Bronchial epithelial cell (primary cell): ENCODE data around the gene COL23A1. TPM values are rescaled to one million over a fixed set of nuclear protein-coding genes. Genes with fewer than 3 reads are reported as not detected.
A peak's percentile ranks its signal among the peaks of the same experiment; 100 is the strongest.

ENCODE experiments used
- DNase-seq: peaks from one replicate; pipeline ENCODE4 v3.0.0-alpha.2; 2010; ENCODE audit warnings: low read depth
- FAIRE-seq: peaks from 2 replicates; lab custom pipeline; 2011; peaks lifted over from hg19 to GRCh38; lab: Jason Lieb, UNC
- H3K27me3 ChIP-seq: 2 replicates; pipeline ENCODE4 v1.5.1; 2011; ENCODE audit warnings: low read length; ENCODE audit not compliant: control insufficient read depth, insufficient read depth
- H3K36me3 ChIP-seq: 2 replicates; pipeline ENCODE4 v1.5.1; 2011; ENCODE audit warnings: low read length; ENCODE audit not compliant: control insufficient read depth, insufficient read depth
- H3K4me3 ChIP-seq: 2 replicates; pipeline ENCODE4 v1.5.1; 2011; ENCODE audit warnings: mild to moderate bottlenecking, low read depth, low read length, control low read depth
- total RNA-seq: library from RNA; depleted of rRNA; stranded (reverse); fragments of >200 nt; gene quantifications from 2 replicates; pipeline ENCODE4 v1.2.1, GENCODE V29; 2014
- TF ChIP-seq, protein P1 (sequence below): IDR thresholded peaks from 2 replicates; pipeline ENCODE4 v1.5.1; 2011; ENCODE audit warnings: mild to moderate bottlenecking, moderate library complexity, low read length, control low read depth, inconsistent platforms; ENCODE audit not compliant: insufficient read depth, severe bottlenecking

Gene COL23A1
- total RNA-seq, 1 donor from 2014 or later = 0.26 TPM

DNA sequence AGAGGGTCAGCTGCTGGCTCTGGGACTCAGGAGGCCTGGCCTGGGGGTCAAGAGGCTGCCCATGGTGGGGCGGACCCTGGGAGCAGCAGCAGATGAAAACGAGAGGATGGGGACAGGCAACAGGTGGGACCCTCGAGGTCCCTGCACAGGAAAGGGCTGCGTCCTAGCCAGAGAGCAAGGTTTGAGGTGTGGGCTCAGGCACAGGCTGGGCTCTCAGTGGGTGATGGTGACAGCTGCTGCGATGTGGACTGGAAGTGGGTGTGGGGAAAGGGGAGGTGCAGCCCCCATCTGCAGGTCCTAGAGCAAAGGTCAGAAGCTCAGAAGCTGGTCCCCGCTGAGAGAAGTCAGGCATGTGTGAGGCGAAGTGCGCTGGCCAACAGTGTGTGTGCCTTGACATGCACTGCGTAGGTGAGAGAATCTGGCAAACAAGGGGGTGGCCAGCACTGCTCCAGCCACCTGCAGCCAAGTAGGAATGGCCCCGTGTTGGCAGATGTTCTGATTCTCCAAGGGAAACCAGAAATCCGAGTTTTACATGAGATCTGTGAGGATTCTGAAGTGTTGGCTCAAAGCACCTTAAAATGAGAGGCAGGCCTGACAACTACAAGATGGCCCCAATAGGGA lies 85.7 kb downstream of the COL23A1 start:
- DNase-seq (no peak), FAIRE-seq (peak; percentile 72)
- no peak overlapping the region for H3K4me3 ChIP-seq
- H3K36me3 ChIP-seq = no peaks in the 10 kb centered on the region
- TF ChIP-seq, protein P1, sequence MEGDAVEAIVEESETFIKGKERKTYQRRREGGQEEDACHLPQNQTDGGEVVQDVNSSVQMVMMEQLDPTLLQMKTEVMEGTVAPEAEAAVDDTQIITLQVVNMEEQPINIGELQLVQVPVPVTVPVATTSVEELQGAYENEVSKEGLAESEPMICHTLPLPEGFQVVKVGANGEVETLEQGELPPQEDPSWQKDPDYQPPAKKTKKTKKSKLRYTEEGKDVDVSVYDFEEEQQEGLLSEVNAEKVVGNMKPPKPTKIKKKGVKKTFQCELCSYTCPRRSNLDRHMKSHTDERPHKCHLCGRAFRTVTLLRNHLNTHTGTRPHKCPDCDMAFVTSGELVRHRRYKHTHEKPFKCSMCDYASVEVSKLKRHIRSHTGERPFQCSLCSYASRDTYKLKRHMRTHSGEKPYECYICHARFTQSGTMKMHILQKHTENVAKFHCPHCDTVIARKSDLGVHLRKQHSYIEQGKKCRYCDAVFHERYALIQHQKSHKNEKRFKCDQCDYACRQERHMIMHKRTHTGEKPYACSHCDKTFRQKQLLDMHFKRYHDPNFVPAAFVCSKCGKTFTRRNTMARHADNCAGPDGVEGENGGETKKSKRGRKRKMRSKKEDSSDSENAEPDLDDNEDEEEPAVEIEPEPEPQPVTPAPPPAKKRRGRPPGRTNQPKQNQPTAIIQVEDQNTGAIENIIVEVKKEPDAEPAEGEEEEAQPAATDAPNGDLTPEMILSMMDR = no peak
- no peaks in the 10 kb centered on the region for H3K27me3 ChIP-seq

DNA sequence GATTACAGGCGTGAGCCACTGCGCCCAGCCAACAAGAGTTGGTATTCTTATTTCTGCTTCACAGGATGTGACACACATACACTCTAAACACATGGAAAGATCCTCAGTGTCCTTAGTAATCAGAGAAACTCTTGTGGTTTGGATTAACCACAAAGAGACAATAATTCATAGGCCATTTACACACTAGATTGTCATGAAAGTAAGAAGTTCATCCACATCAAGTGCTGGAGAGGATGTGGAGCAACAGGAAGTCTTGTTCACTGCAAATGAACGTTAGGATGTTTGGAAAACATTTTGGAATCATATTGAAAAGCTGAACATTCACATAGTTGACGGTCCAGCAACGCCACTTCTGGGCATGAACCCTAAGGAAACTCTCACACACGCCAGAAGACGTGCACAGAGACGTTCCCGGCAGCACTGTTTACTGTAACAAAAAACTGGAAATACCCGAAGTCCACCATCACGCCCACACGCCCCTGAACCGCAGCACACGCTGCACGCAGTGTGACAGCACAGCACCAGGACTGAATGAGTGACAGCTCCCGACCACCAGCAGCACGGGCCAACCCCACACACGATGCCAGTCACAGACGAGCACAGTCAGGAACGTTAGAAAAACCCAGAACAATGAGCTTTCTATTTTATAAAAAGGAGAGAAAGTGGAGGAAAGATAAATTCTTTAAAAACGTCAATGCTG lies 87.6 kb downstream of the COL23A1 start:
- Histone ChIP-seq H3K36me3 (no peaks in the 10 kb centered on the region), H3K27me3 (no peaks in the 10 kb centered on the region), H3K4me3 (no peak overlapping the region)
- DNase-seq (peak; percentile 1), FAIRE-seq (no peak)
- TF ChIP-seq, protein P1 = no peak

DNA sequence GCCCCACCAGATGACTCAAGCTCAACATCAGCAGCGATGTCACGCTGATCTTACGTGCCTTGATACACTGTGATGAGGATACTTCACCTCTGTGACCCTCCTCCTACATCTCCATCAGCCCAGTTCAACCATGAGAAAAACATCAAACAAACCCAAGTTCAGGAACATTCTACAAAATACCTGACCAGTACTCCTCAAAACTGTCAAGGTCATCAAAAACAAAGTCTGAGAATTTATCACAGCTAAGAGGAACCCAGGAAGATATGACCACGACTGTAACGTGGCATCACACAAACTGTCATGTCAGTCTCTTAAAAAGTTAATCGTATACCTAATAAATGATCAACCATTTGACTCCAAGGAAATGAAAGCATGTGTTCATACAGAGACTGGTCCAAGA lies 90.8 kb downstream of the COL23A1 start:
- no peaks in the 10 kb centered on the region for H3K27me3 ChIP-seq
- H3K4me3 ChIP-seq = no peak overlapping the region
- H3K36me3 ChIP-seq = no peaks in the 10 kb centered on the region
- TF ChIP-seq, protein P1 = no peak
- FAIRE-seq (no peak), DNase-seq (no peak)

DNA sequence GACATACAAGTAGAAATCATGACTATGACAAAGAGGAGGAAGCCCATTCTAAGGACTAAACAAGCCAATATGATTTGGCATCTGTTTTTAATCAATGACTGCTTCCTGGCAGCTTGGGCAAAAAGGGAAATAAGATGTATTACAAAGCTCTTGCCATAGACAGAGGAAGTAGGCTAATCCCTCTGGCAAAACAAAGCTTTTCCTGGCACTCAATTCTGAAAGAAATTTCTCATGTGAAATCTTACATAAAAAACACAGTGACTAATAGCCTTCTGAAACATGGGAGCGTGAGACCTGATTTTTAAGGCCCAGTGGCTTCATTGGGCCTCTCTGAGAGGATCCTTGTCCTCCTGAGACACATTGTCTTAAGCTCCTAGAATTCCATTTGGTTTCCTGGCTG lies 93.6 kb downstream of the COL23A1 start:
- Histone ChIP-seq H3K4me3 (no peak overlapping the region), H3K36me3 (no peaks in the 10 kb centered on the region), H3K27me3 (no peaks in the 10 kb centered on the region)
- DNase-seq (no peak), FAIRE-seq (no peak)
- TF ChIP-seq, protein P1 = no peak

DNA sequence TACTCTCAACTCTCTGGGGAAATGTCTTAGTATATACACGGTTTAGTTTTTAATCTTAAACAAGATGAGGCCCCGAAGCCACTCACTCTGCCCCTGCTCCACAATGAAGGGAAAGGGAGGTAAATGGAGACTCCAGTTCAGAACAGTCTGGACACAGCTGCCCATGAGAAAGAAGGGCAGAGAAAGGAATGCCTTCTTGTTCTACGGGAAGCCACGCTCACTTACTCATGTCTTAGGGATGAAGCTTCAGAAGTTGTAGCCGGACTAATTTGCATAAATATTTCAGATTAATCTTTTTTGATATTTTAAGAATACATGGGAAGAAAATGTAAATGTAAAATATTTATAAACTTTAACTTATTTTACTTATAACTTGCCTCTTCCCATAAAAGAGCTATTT lies 94.0 kb downstream of the COL23A1 start:
- no peak for FAIRE-seq
- no peaks in the 10 kb centered on the region for H3K36me3 ChIP-seq
- H3K27me3 ChIP-seq = no peaks in the 10 kb centered on the region
- DNase-seq = no peak
- no peak overlapping the region for H3K4me3 ChIP-seq
- TF ChIP-seq, protein P1 = no peak
